ENCODE results near the gene ICAM4. TPM values are rescaled to one million over a fixed set of nuclear protein-coding genes. Genes with fewer than 3 reads are reported as not detected.

Gene ICAM4
- total and polyA plus RNA-seq, 9 of the 15 experiments (the other 6 are each of a cell fraction or from before 2014, with no cell fraction given): 14.1 to 86.1 (median 29.6) TPM

- peak; percentile 26; the same call in 1 of the 2 replicates for TF ChIP-seq TFAP4 (CRISPR knock-in tag; IDR thresholded peaks at IDR 0.05; ENCODE audit: borderline replicate concordance)
- no peak for TF ChIP-seq RAD51 (IDR thresholded peaks at IDR 0.05; ENCODE audit: borderline replicate concordance, low read depth)
- peak; percentile 25; the same call in 1 of the 2 replicates for TF ChIP-seq TEAD4 (IDR thresholded peaks at IDR 0.05; ENCODE audit: low read length)
- TF ChIP-seq TEAD4 (CRISPR knock-in tag; IDR thresholded peaks at IDR 0.05; ENCODE audit: borderline replicate concordance): no peak
- TF ChIP-seq ILF3 (IDR thresholded peaks at IDR 0.05; ENCODE audit: borderline replicate concordance): 0 out of 2 replicates have a peak, but pooled peaks have one; percentile 50
- no peak for TF ChIP-seq NBN (IDR thresholded peaks at IDR 0.05; ENCODE audit: low read depth)
- TF ChIP-seq FOXK2 (conservative IDR thresholded peaks at IDR 0.05 in 1 of 2, IDR thresholded peaks at IDR 0.05 in 1 of 2; ENCODE audit: low read depth in 2 of 2): no peak
- TF ChIP-seq NR4A1 (CRISPR knock-in tag; IDR thresholded peaks at IDR 0.05): no peak
- no peak for TF ChIP-seq NR4A1 (tag; IDR thresholded peaks at IDR 0.05)
- no peak for TF ChIP-seq RBBP5 (IDR thresholded peaks at IDR 0.05; ENCODE audit: borderline replicate concordance, insufficient read depth, low read length, poor library complexity, severe bottlenecking)
- peak; percentile 33; the same call in 1 of the 2 replicates for TF ChIP-seq NCOR1 (IDR thresholded peaks at IDR 0.05)
- TF ChIP-seq PYGO2 (tag; IDR thresholded peaks at IDR 0.05): no peak
- TF ChIP-seq MYNN (IDR thresholded peaks at IDR 0.05): 0 out of 2 replicates have a peak, but pooled peaks have one; percentile 49
- no peak for TF ChIP-seq MYNN (CRISPR knock-in tag; IDR thresholded peaks at IDR 0.05)
- TF ChIP-seq SIN3A (IDR thresholded peaks at IDR 0.05; ENCODE audit: borderline replicate concordance in 2 of 2, control insufficient read depth in 1 of 2, low read depth in 2 of 2, low read length in 2 of 2): no peak
- TF ChIP-seq MAX (CRISPR knock-in tag; IDR thresholded peaks at IDR 0.05): peak; percentile 37; the same call in 1 of the 2 replicates
- TF ChIP-seq E2F3 (CRISPR knock-in tag; IDR thresholded peaks at IDR 0.05): no peak
- no peak for TF ChIP-seq GATAD2B (IDR thresholded peaks at IDR 0.05; ENCODE audit: borderline replicate concordance)
- no peak for TF ChIP-seq CHD1 (IDR thresholded peaks at IDR 0.05; ENCODE audit: low read length)
- no peak for TF ChIP-seq NCOA4 (IDR thresholded peaks at IDR 0.05; ENCODE audit: partially characterized antibody)
- TF ChIP-seq E4F1 (CRISPR knock-in tag; IDR thresholded peaks at IDR 0.05; ENCODE audit: borderline replicate concordance): no peak
- TF ChIP-seq ZNF707 (CRISPR knock-in tag; conservative IDR thresholded peaks at IDR 0.05): no peak
- TF ChIP-seq ZNF699 (CRISPR knock-in tag; IDR thresholded peaks at IDR 0.05; ENCODE audit: insufficient replicate concordance): no peak
Observed at GRCh38 chr19:10260141-10260584, 26.6 kb upstream of the ICAM4 start (continued).
